Astrocyte of the spinal cord (primary cell): Measurements from ENCODE around the gene SNX32.

ENCODE experiments used
- DNase-seq: peaks from one replicate; pipeline ENCODE4 v3.0.0; 2011; ENCODE audit warnings: low read depth, low spot score
- H3K4me3 ChIP-seq: 2 replicates; pipeline ENCODE4 v1.5.1; 2011; ENCODE audit warnings: low read depth, mild to moderate bottlenecking, low read length, moderate library complexity
- CTCF ChIP-seq: IDR thresholded peaks from 2 replicates; pipeline ENCODE4 v1.5.1; 2012; ENCODE audit warnings: low read depth, mild to moderate bottlenecking, low read length, inconsistent platforms
- in situ Hi-C: cut with HindIII; loops from 2 replicates; pipeline ENCODE4 v1.10.0; 2017; ENCODE audit warnings: low sequenced_read_pairs

The SNX32 gene

GRCh38 chr11:65859095-65859811 lies 25.5 kb downstream of the SNX32 start:
- H3K4me3 ChIP-seq, result peak overlapping the region; percentile 95
- in situ Hi-C loops, result no loop called here
- peak; percentile 12 for TF ChIP-seq CTCF
- DNase-seq, result peak; percentile 100

GRCh38 chr11:65859812-65860277 lies 26.1 kb downstream of the SNX32 start:
- DNase-seq, result no peak
- in situ Hi-C loops, result no loop called here
- peak overlapping the region; percentile 95 for H3K4me3 ChIP-seq
- TF ChIP-seq CTCF, result no peak

GRCh38 chr11:65860278-65861164 lies 26.8 kb downstream of the SNX32 start, which contains the start of gene MUS81:
Gene MUS81 (plus strand): TSS chr11:65860433. CDS start chr11:65860754, 321 bp downstream.
- peak; percentile 99 for DNase-seq
- in situ Hi-C loops, result no loop called here
- peak within 1 kb of the TSS; percentile 95 for H3K4me3 ChIP-seq
- TF ChIP-seq CTCF, result peak; percentile 90

GRCh38 chr11:65861165-65861505 lies 27.4 kb downstream of the SNX32 start:
- DNase-seq, result no peak
- peak overlapping the region; percentile 95 for H3K4me3 ChIP-seq
- in situ Hi-C loops, result no loop called here
- TF ChIP-seq CTCF, result no peak

- in situ Hi-C loops, result no loop called here
- no peak for TF ChIP-seq CTCF
- peak overlapping the region; percentile 95 for H3K4me3 ChIP-seq
- no peak for DNase-seq
These were observed 27.9 kb downstream of the SNX32 start for GRCh38 chr11:65861533-65862183.

GRCh38 chr11:65862191-65862735 lies 28.5 kb downstream of the SNX32 start:
- no peak for DNase-seq
- no peak overlapping the region for H3K4me3 ChIP-seq
- in situ Hi-C loops, result no loop called here

More at GRCh38 chr11:65862191-65862735, 28.5 kb downstream of the SNX32 start:
- no peak for TF ChIP-seq CTCF
